SK-N-MC (cell line): ENCODE data around the gene UGGT2.

Experiments used
- EZH2 ChIP-seq: fragments of 200-600 bp; sonication (generic); IDR thresholded peaks from one replicate; pipeline ENCODE4 v1.6.1; 2017; ENCODE audit warnings: antibody characterized with exemption
- POLR2AphosphoS5 ChIP-seq: IDR thresholded peaks from 2 replicates; pipeline ENCODE4 v1.6.1; 2012; ENCODE audit warnings: mild to moderate bottlenecking, low read depth, low read length, borderline replicate concordance

GRCh38 chr13:95914991-95915501, 138.2 kb downstream of the UGGT2 start:
- TF ChIP-seq POLR2AphosphoS5 (no peak), EZH2 (no peak)
